ENCODE measurements around the gene CD83. TPM values are rescaled to one million over a fixed set of nuclear protein-coding genes. Genes with fewer than 3 reads are reported as not detected.

The CD83 gene
- total RNA-seq, 1 donor from 2014 or later = 1.8 TPM

DNA sequence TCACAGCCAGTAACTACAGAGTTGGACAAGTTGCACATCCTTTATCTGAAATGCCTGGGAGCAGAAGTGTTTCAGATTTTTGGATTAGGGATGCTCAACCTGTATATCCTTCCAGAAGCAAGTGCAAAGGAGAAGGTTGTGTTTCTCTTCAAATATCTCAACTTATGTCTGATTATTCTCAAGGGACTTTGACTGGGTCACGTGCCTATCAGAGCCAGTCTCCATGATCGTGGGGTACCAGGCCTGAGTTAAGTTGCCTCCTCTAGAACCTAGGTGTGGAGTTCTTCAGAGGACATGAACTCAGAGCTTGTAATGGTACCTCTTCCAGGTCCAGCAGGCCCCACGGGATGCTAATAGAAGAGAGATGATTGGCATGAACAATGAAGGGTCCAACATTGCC is 7.8 kb downstream of the CD83 start:
- Mint-ChIP-seq H3K36me3 (ENCODE audit: low read depth, unreplicated experiment) (no peaks in the 10 kb centered on the region), H3K27ac (ENCODE audit: unreplicated experiment) (no peak overlapping the region), H3K4me3 (ENCODE audit: unreplicated experiment) (no peak overlapping the region), H3K9me3 (ENCODE audit: unreplicated experiment) (no peaks in the 10 kb centered on the region), H3K27me3 (ENCODE audit: low read depth, unreplicated experiment) (peaks cover 5% of the 10 kb centered on the region), H3K4me1 (ENCODE audit: low read depth, unreplicated experiment) (peaks cover 2% of the 10 kb centered on the region)
- Histone ChIP-seq H3K36me3 (ENCODE audit: insufficient read depth, low read length) (no peaks in the 10 kb centered on the region), H4K20me1 (ENCODE audit: insufficient read depth, low read length) (no peaks in the 10 kb centered on the region), H3K4me1 (ENCODE audit: insufficient read depth, low read length) (no peaks in the 10 kb centered on the region), H3K4me2 (ENCODE audit: low read length) (no peak overlapping the region), H3K9ac (ENCODE audit: low read length) (no peak overlapping the region), H3K9me3 (ENCODE audit: insufficient read depth, low read depth, low read length) (no peaks in the 10 kb centered on the region), H3K79me2 (ENCODE audit: insufficient read depth, low read length) (no peaks in the 10 kb centered on the region), H2AFZ (ENCODE audit: low read depth, low read length) (no peak overlapping the region), H3K4me3 (ENCODE audit: insufficient read depth, low read depth, low read length) (no peak overlapping the region), H3K27ac (ENCODE audit: low read depth, low read length) (no peak overlapping the region), H3K27me3 (ENCODE audit: insufficient read depth, low read length) (no peaks in the 10 kb centered on the region)
- no peak for TF ChIP-seq EZH2 (IDR thresholded peaks at IDR 0.05; ENCODE audit: insufficient read depth, low read length)
- TF ChIP-seq, protein P1, sequence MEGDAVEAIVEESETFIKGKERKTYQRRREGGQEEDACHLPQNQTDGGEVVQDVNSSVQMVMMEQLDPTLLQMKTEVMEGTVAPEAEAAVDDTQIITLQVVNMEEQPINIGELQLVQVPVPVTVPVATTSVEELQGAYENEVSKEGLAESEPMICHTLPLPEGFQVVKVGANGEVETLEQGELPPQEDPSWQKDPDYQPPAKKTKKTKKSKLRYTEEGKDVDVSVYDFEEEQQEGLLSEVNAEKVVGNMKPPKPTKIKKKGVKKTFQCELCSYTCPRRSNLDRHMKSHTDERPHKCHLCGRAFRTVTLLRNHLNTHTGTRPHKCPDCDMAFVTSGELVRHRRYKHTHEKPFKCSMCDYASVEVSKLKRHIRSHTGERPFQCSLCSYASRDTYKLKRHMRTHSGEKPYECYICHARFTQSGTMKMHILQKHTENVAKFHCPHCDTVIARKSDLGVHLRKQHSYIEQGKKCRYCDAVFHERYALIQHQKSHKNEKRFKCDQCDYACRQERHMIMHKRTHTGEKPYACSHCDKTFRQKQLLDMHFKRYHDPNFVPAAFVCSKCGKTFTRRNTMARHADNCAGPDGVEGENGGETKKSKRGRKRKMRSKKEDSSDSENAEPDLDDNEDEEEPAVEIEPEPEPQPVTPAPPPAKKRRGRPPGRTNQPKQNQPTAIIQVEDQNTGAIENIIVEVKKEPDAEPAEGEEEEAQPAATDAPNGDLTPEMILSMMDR (IDR thresholded peaks at IDR 0.05; ENCODE audit: insufficient read depth, low read depth, low read length) = no peak
- DNase-seq (ENCODE audit: low read depth) (no peak), FAIRE-seq (no peak)

DNA sequence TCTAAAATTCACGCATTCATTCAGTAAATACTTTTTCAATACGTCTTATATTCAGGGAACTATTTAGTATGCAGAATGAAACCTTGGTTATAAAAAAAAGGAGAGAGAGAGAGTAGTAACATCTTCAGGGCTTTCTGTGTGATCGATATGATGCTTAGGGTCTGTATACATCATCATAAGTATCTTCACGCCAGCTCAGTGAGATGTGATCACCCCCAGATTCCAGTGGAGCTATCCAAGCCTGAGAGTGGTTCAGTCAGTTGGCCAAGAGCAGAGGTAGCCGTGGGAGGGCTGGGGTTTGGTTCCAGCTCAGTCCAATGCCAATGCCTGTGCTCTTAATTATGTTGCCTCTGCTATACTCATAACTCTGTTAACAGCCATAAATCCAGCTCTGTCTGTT is 8.6 kb downstream of the CD83 start:
- TF ChIP-seq, protein P1 (IDR thresholded peaks at IDR 0.05; ENCODE audit: insufficient read depth, low read depth, low read length) = no peak
- no peak for TF ChIP-seq EZH2 (IDR thresholded peaks at IDR 0.05; ENCODE audit: insufficient read depth, low read length)
- no peak overlapping the region for H2AFZ ChIP-seq (ENCODE audit: low read depth, low read length)
- H3K27me3 Mint-ChIP-seq (ENCODE audit: low read depth, unreplicated experiment) = peaks cover 5% of the 10 kb centered on the region
- no peaks in the 10 kb centered on the region for H3K36me3 Mint-ChIP-seq (ENCODE audit: low read depth, unreplicated experiment)
- H3K4me3 ChIP-seq (ENCODE audit: insufficient read depth, low read depth, low read length) = no peak overlapping the region
- H3K27ac ChIP-seq (ENCODE audit: low read depth, low read length) = no peak overlapping the region
- H3K9ac ChIP-seq (ENCODE audit: low read length) = no peak overlapping the region
- no peaks in the 10 kb centered on the region for H3K36me3 ChIP-seq (ENCODE audit: insufficient read depth, low read length)
- no peaks in the 10 kb centered on the region for H3K79me2 ChIP-seq (ENCODE audit: insufficient read depth, low read length)
- no peak for FAIRE-seq
- no peak overlapping the region for H3K27ac Mint-ChIP-seq (ENCODE audit: unreplicated experiment)
- no peaks in the 10 kb centered on the region for H3K27me3 ChIP-seq (ENCODE audit: insufficient read depth, low read length)
- DNase-seq (ENCODE audit: low read depth) = no peak
- no peaks in the 10 kb centered on the region for H4K20me1 ChIP-seq (ENCODE audit: insufficient read depth, low read length)
- no peaks in the 10 kb centered on the region for H3K9me3 Mint-ChIP-seq (ENCODE audit: unreplicated experiment)
- no peaks in the 10 kb centered on the region for H3K4me1 ChIP-seq (ENCODE audit: insufficient read depth, low read length)
- H3K4me3 Mint-ChIP-seq (ENCODE audit: unreplicated experiment) = no peak overlapping the region
- peaks cover 2% of the 10 kb centered on the region for H3K4me1 Mint-ChIP-seq (ENCODE audit: low read depth, unreplicated experiment)
- H3K4me2 ChIP-seq (ENCODE audit: low read length) = no peak overlapping the region
- H3K9me3 ChIP-seq (ENCODE audit: insufficient read depth, low read depth, low read length) = no peaks in the 10 kb centered on the region

DNA sequence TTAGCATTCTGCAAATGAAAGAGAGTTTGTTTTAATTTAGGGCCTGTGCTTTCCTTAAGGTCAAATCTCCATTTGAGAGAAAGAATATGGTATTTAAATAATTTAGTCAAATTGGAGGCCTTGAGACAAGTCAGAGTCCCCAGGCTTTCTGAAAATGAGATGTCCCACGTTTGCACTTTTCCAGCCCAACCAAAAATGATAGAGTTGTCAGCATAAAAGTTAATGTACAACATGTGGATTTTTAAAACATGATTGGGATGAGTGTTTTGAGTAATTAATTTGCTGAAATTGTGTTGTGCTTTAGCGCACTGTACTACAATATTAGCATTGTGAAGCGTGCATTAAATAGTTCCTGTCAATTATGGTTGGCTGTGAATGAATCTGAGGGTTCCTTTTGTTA is 10.0 kb downstream of the CD83 start:
- H3K9ac ChIP-seq (ENCODE audit: low read length) = no peak overlapping the region
- no peaks in the 10 kb centered on the region for H3K9me3 ChIP-seq (ENCODE audit: insufficient read depth, low read depth, low read length)
- DNase-seq (ENCODE audit: low read depth) = no peak
- no peak overlapping the region for H3K4me2 ChIP-seq (ENCODE audit: low read length)
- no peaks in the 10 kb centered on the region for H3K4me1 ChIP-seq (ENCODE audit: insufficient read depth, low read length)
- H3K79me2 ChIP-seq (ENCODE audit: insufficient read depth, low read length) = no peaks in the 10 kb centered on the region
- H3K27ac ChIP-seq (ENCODE audit: low read depth, low read length) = no peak overlapping the region
- no peaks in the 10 kb centered on the region for H3K27me3 ChIP-seq (ENCODE audit: insufficient read depth, low read length)
- H3K36me3 ChIP-seq (ENCODE audit: insufficient read depth, low read length) = no peaks in the 10 kb centered on the region
- H3K27me3 Mint-ChIP-seq (ENCODE audit: low read depth, unreplicated experiment) = peaks cover 6% of the 10 kb centered on the region
- H3K4me1 Mint-ChIP-seq (ENCODE audit: low read depth, unreplicated experiment) = peaks cover 2% of the 10 kb centered on the region
- H4K20me1 ChIP-seq (ENCODE audit: insufficient read depth, low read length) = no peaks in the 10 kb centered on the region
- no peak overlapping the region for H3K4me3 Mint-ChIP-seq (ENCODE audit: unreplicated experiment)
- H3K9me3 Mint-ChIP-seq (ENCODE audit: unreplicated experiment) = no peaks in the 10 kb centered on the region
- no peak overlapping the region for H3K4me3 ChIP-seq (ENCODE audit: insufficient read depth, low read depth, low read length)
- H3K27ac Mint-ChIP-seq (ENCODE audit: unreplicated experiment) = no peak overlapping the region
- no peak for FAIRE-seq
- H3K36me3 Mint-ChIP-seq (ENCODE audit: low read depth, unreplicated experiment) = peaks cover 2% of the 10 kb centered on the region
- no peak overlapping the region for H2AFZ ChIP-seq (ENCODE audit: low read depth, low read length)
- TF ChIP-seq, protein P1 (IDR thresholded peaks at IDR 0.05; ENCODE audit: insufficient read depth, low read depth, low read length) = no peak
- TF ChIP-seq EZH2 (IDR thresholded peaks at IDR 0.05; ENCODE audit: insufficient read depth, low read length) = no peak
